Hepatocyte (in vitro differentiated cells): ENCODE data around the gene CROCC2.

Source experiments
- EZH2 ChIP-seq: fragments of 200-600 bp; sonication (generic); IDR thresholded peaks from 2 replicates; pipeline ENCODE4 v1.6.1; 2016; ENCODE audit warnings: antibody characterized with exemption, mild to moderate bottlenecking, borderline replicate concordance
- EZH2phosphoT487 ChIP-seq: fragments of 200-600 bp; sonication (generic); IDR thresholded peaks from one replicate; pipeline ENCODE4 v1.6.1; 2018; ENCODE audit warnings: antibody characterized with exemption, mild to moderate bottlenecking, low read depth, moderate library complexity; ENCODE audit not compliant: unreplicated experiment, severe bottlenecking
- TF ChIP-seq, protein P1 (sequence below): fragments of 200-600 bp; sonication (generic); IDR thresholded peaks from 2 replicates; pipeline ENCODE4 v1.5.1; 2016; ENCODE audit warnings: antibody characterized with exemption, mild to moderate bottlenecking; ENCODE audit not compliant: poor library complexity

DNA sequence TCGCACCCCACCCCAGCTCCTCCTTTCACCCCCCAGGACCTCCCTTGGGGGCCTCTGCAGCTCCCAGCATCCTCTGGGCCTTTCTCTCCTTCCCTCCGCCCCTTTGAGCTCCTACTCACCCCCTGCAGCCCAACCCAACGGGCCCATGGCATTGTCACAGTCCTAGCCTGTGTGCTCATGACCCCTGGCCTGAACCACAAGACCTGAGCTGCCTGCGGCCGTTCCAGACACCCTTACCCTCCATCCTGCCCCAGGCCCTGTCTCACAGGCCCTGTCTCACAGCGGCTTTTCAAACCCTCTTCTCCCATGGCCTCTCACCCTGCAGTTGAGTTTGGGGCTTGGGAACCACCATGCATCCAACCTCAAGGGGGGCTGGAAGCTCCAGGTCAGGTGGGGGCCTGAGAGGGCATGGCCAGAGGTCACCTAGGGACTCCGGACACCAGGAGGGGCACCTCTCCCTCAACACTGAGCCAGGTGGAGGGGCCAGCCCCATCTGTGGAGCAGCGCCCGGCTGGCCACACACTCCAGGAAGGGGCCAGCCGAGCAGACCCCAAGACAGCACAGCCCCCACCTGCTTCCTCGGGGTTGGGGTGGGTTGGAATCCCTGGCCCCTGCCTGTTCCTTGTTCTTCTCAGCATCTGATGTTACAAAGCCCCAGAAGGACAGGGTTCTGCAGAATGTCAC, 17.1 kb upstream of the CROCC2 start:
- TF ChIP-seq, protein P1, sequence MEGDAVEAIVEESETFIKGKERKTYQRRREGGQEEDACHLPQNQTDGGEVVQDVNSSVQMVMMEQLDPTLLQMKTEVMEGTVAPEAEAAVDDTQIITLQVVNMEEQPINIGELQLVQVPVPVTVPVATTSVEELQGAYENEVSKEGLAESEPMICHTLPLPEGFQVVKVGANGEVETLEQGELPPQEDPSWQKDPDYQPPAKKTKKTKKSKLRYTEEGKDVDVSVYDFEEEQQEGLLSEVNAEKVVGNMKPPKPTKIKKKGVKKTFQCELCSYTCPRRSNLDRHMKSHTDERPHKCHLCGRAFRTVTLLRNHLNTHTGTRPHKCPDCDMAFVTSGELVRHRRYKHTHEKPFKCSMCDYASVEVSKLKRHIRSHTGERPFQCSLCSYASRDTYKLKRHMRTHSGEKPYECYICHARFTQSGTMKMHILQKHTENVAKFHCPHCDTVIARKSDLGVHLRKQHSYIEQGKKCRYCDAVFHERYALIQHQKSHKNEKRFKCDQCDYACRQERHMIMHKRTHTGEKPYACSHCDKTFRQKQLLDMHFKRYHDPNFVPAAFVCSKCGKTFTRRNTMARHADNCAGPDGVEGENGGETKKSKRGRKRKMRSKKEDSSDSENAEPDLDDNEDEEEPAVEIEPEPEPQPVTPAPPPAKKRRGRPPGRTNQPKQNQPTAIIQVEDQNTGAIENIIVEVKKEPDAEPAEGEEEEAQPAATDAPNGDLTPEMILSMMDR: no peak
- TF ChIP-seq EZH2phosphoT487: no peak
- TF ChIP-seq EZH2: no peak
